Adipocyte (in vitro differentiated cells): ENCODE measurements around the gene GIT2.
"Not testable (repeated sequence)": the region's sequence is repeated elsewhere in the genome, so short reads cannot be mapped to it uniquely, and the experiment has no call there.

Experiments used
- DNase-seq: peaks from one replicate; pipeline ENCODE4 v3.0.0-alpha.2; 2015; ENCODE audit warnings: low read depth
- H3K27me3 ChIP-seq: replicated peaks from 2 replicates; pipeline ENCODE4 v1.7.0; 2013; ENCODE audit warnings: mild to moderate bottlenecking, low read length, moderate library complexity; ENCODE audit not compliant: control insufficient read depth, insufficient read depth
- H3K36me3 ChIP-seq: 2 replicates; pipeline ENCODE4 v1.7.0; 2013; ENCODE audit warnings: low read length, mild to moderate bottlenecking, moderate library complexity; ENCODE audit not compliant: control insufficient read depth, insufficient read depth, severe bottlenecking
- H3K4me1 ChIP-seq: 2 replicates; pipeline ENCODE4 v1.7.0; 2013; ENCODE audit warnings: mild to moderate bottlenecking, low read length, moderate library complexity; ENCODE audit not compliant: control insufficient read depth, insufficient read depth
- H3K4me3 ChIP-seq: 2 replicates; pipeline ENCODE4 v1.7.0; 2013; ENCODE audit warnings: mild to moderate bottlenecking, low read length, moderate library complexity
- H3K9ac ChIP-seq: 2 replicates; pipeline ENCODE4 v1.7.0; 2013; ENCODE audit warnings: mild to moderate bottlenecking, low read length, moderate library complexity
- H3K9me3 ChIP-seq: 2 replicates; pipeline ENCODE4 v1.7.0; 2013; ENCODE audit warnings: mild to moderate bottlenecking, low read length, moderate library complexity; ENCODE audit not compliant: control insufficient read depth

Gene GIT2

GRCh38 chr12:109897029-109897428, 99.1 kb downstream of the GIT2 start:
- no peak overlapping the region for H3K4me3 ChIP-seq
- no peaks in the 10 kb centered on the region for H3K36me3 ChIP-seq
- no peak overlapping the region for H3K9ac ChIP-seq
- no peaks in the 10 kb centered on the region for H3K9me3 ChIP-seq
- DNase-seq = no peak
- H3K27me3 ChIP-seq = no peaks in the 10 kb centered on the region
- H3K4me1 ChIP-seq = peaks cover 17% of the 10 kb centered on the region

GRCh38 chr12:109896188-109896587, 100.0 kb downstream of the GIT2 start:
- H3K9me3 ChIP-seq = no peaks in the 10 kb centered on the region
- no peak overlapping the region for H3K4me3 ChIP-seq
- H3K4me1 ChIP-seq = peaks cover 11% of the 10 kb centered on the region
- no peak for DNase-seq
- no peaks in the 10 kb centered on the region for H3K36me3 ChIP-seq
- no peaks in the 10 kb centered on the region for H3K27me3 ChIP-seq
- H3K9ac ChIP-seq = no peak overlapping the region

- no peak overlapping the region for H3K9ac ChIP-seq
- no peaks in the 10 kb centered on the region for H3K9me3 ChIP-seq
- DNase-seq = no peak
- H3K4me3 ChIP-seq = no peak overlapping the region
- H3K36me3 ChIP-seq = no peaks in the 10 kb centered on the region
- no peaks in the 10 kb centered on the region for H3K27me3 ChIP-seq
- H3K4me1 ChIP-seq = peaks cover 6% of the 10 kb centered on the region
Measured at GRCh38 chr12:109894939-109895338, 101.2 kb downstream of the GIT2 start.

- Histone ChIP-seq H3K4me1 (peaks cover 12% of the 10 kb centered on the region), H3K36me3 (no peaks in the 10 kb centered on the region), H3K27me3 (no peaks in the 10 kb centered on the region), H3K4me3 (no peak overlapping the region), H3K9me3 (no peaks in the 10 kb centered on the region), H3K9ac (no peak overlapping the region)
- no peak for DNase-seq
Measured at GRCh38 chr12:109893261-109893995, 102.7 kb downstream of the GIT2 start.

- Histone ChIP-seq H3K4me3 (no peak overlapping the region), H3K27me3 (no peaks in the 10 kb centered on the region), H3K9me3 (no peaks in the 10 kb centered on the region), H3K4me1 (peaks cover 19% of the 10 kb centered on the region), H3K36me3 (no peaks in the 10 kb centered on the region), H3K9ac (no peak overlapping the region)
- DNase-seq = no peak
Measured at GRCh38 chr12:109892748-109893147, 103.4 kb downstream of the GIT2 start.

- DNase-seq = no peak
- Histone ChIP-seq H3K4me1 (peaks cover 20% of the 10 kb centered on the region), H3K36me3 (no peaks in the 10 kb centered on the region), H3K27me3 (no peaks in the 10 kb centered on the region), H3K9ac (no peak overlapping the region), H3K9me3 (no peaks in the 10 kb centered on the region), H3K4me3 (no peak overlapping the region)
Measured at GRCh38 chr12:109892165-109892715, 103.9 kb downstream of the GIT2 start.

- H3K9me3 ChIP-seq, H3K9ac ChIP-seq, H3K36me3 ChIP-seq, H3K27me3 ChIP-seq, H3K4me3 ChIP-seq, DNase-seq: not testable (repeated sequence)
- H3K4me1 ChIP-seq = peaks cover 20% of the 10 kb centered on the region
Measured at GRCh38 chr12:109891731-109892130, 104.4 kb downstream of the GIT2 start.

- H3K4me1 ChIP-seq = peaks cover 20% of the 10 kb centered on the region
- H3K4me3 ChIP-seq = no peak overlapping the region
- no peaks in the 10 kb centered on the region for H3K36me3 ChIP-seq
- no peak for DNase-seq
- H3K9ac ChIP-seq = no peak overlapping the region
- no peaks in the 10 kb centered on the region for H3K27me3 ChIP-seq
- H3K9me3 ChIP-seq = no peaks in the 10 kb centered on the region
Measured at GRCh38 chr12:109890620-109891170, 105.5 kb downstream of the GIT2 start.

GRCh38 chr12:109888179-109889020, 107.8 kb downstream of the GIT2 start:
- Histone ChIP-seq H3K36me3 (no peaks in the 10 kb centered on the region), H3K27me3 (no peaks in the 10 kb centered on the region), H3K4me3 (no peak overlapping the region), H3K4me1 (peaks cover 20% of the 10 kb centered on the region), H3K9me3 (no peaks in the 10 kb centered on the region), H3K9ac (peak overlapping the region; percentile 53)
- peak; percentile 84 for DNase-seq

GRCh38 chr12:109885616-109886015, 110.6 kb downstream of the GIT2 start:
- no peak overlapping the region for H3K4me3 ChIP-seq
- H3K9me3 ChIP-seq = no peaks in the 10 kb centered on the region
- DNase-seq = no peak
- no peak overlapping the region for H3K9ac ChIP-seq
- H3K4me1 ChIP-seq = peaks cover 24% of the 10 kb centered on the region
- H3K36me3 ChIP-seq = no peaks in the 10 kb centered on the region
- no peaks in the 10 kb centered on the region for H3K27me3 ChIP-seq

GRCh38 chr12:109883461-109883860, 112.7 kb downstream of the GIT2 start:
- H3K27me3 ChIP-seq = no peaks in the 10 kb centered on the region
- peaks cover 21% of the 10 kb centered on the region for H3K4me1 ChIP-seq
- H3K9ac ChIP-seq = no peak overlapping the region
- no peaks in the 10 kb centered on the region for H3K9me3 ChIP-seq
- DNase-seq = no peak
- no peaks in the 10 kb centered on the region for H3K36me3 ChIP-seq
- H3K4me3 ChIP-seq = no peak overlapping the region
